Measurements from ENCODE around the gene SLC6A11.
A peak's percentile ranks its signal among the peaks of the same experiment; 100 is the strongest.

SLC6A11 gene

DNA sequence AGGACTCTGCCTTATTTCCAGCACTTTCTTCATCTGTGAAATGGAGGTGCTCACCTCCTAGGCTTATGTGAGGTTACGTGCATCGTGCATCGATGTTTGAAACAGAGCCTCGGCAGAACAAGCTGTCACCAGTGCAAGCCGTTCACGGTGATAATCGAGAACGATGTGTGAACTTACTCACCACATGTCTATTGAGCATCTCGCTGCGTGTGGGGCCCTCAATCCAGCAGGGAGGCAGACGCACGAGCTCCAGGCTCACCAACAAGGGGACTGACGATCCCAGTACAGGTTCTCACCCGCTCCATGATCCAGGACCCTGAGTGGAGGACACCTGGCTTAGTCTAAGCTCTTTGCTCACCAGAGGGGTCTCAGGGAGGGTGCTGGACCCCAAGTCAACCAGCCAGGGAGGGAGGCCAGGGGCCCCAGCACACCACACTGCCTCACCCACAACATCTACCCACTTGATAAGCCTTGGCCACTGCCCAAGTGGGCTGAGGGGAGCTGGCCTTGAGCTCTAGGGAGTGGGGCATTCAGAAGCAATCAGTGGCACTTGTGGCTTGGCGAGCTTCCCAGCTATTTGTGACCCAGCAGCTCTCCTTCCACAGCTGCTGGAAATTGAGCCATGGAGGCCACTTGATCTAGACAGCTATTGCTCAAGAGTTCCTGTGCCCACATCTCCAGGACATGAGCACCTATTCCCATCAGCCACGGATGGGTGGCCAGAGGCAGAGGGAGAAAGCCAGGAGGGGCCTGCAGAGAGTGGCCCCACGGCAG, 142.1 kb downstream of the SLC6A11 start:
- no peak for DNase-seq

DNA sequence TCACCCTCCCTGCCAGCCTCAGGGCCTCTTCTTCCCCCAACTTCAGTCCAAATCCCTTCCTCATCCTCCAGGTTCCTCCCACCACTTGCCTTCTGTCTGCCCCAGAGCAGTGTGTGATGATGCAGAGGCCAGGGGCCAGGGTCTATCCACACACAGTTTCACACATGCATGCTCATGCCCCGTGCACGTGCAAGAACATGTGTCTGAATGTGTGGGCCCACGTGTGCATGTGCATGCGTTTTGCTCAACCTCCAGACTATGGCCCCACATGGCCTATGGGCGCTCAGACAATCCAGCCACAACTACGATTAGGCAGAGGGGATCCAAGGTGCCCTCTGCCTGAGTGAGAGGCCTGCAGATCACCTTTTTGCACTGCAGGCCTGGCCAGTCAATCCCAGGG, 144.2 kb downstream of the SLC6A11 start:
- DNase-seq = no peak

DNA sequence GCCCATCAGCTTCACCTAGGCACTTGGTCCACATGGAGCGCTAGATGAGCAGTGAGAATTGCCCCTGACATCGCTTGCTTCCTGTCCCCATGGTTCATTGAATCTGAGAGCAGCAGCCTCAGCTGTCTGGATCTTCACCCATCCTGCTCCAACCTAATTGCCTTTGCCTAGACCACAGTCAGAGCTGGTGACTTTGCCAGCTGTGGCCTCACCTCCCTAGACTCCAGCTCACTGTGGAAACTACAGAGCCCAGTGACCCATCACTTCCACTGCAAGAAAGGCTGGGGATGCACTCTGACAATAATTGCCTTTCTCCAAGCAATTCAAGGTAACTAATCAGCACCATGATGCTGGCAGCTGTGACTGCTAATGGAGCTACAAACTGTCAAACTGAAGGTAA, 145.9 kb downstream of the SLC6A11 start:
- DNase-seq = no peak

DNA sequence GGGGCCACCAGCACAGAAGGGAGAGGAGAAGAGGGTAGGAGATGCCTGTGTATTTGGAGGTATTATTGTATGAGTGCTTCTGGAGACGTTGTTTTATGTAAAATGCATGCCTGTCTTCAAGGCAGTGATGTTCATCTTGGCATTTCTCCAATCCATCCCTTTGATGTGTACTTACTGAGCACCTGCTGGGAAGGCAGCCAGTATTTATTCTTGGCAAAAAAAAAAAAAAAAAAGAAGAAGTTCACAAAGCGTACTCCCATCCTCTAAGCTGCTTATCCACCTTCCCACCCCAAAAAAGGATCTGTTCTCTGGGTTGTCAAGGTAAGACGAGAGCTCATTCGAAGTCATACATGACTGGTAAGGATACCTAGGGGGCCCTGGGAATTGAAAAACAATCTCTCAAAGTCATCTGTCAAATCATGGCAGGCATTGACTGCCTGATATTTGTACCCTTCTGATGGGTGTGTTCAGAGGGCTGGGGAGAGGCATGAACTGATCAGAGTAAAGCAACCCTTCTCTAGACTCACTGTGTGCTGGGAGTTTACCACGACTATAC, 146.5 kb downstream of the SLC6A11 start:
- DNase-seq = no peak

DNA sequence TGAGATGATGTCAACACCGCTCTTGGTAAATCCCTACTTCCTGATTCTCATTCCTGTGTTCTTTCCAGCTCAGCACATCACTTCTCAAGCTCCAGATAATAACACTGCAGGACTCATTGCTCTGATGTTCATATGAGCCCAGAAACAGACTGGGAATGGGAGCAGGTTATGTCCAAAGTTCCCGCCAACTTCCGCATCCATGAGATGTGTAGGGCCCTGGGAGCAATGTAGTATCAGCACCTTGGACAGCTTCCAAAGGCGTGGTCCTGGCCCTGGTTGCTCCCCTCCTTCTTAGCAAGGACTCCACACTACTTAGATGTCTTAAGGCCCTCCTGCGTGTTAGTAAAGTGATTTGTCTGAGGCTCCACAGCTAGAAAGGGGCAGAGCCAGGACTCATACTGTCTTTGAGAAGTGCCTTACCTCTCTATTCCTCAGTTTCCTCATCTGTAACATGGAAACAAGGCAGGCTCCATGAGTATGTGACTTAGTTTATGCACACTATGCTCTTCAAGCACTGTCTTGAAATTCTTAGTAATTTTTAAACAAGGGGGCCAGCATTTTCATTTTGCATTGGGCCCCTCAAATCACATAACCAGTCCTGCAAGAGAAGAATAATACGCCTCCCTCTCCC, 148.6 kb downstream of the SLC6A11 start:
- DNase-seq = no peak

DNA sequence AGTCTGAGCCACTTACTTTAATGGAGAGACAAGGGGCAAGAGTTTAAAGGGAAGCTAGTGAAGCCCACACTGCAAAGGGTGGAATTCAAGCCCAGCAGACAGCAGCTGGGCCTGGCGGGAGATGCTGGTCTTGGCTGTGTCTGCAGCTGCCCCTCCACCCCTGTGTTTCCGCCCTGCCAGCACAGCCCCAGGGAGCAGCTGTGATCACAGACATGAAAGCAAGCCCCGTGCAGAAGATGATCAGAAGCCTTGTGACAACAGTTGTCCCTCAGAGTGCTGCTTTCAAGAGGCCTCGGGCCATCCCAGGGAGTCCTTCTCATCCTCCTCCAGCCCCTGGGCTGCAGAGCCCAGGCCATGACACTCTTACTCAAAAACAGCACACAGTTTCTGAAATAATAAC, 152.4 kb downstream of the SLC6A11 start:
- no peak for DNase-seq

DNA sequence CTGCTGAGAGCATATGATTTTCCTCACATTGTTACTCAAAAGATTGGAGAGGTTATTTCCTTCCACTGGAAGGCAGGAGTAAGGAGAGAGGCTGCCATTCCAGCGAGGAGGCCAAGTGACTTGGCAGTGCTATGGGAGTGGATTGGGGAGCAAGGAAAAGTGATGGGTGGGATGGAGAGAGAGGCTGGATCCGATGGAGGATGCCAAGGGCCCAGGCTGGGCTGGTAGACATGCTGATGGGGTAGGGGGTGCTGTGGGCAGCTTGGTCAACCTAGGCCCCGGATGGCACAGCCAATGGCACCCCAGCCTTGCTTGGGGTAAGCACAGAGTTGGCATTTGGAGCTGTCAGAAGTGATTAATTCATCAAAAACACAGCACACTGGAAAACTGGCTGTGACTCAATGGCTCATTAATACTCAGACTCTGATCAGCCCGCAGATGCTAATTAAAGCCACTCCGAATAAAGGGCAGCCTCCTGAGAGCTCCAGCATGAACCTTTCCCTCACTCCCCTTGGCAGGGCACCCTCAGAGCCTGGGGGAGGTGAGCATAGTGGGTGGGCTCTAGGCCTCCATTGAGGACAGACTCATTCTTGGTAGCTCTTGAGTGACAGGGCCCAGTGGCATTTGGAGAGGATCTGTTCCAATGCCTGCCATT, 154.4 kb downstream of the SLC6A11 start:
- DNase-seq = no peak

DNA sequence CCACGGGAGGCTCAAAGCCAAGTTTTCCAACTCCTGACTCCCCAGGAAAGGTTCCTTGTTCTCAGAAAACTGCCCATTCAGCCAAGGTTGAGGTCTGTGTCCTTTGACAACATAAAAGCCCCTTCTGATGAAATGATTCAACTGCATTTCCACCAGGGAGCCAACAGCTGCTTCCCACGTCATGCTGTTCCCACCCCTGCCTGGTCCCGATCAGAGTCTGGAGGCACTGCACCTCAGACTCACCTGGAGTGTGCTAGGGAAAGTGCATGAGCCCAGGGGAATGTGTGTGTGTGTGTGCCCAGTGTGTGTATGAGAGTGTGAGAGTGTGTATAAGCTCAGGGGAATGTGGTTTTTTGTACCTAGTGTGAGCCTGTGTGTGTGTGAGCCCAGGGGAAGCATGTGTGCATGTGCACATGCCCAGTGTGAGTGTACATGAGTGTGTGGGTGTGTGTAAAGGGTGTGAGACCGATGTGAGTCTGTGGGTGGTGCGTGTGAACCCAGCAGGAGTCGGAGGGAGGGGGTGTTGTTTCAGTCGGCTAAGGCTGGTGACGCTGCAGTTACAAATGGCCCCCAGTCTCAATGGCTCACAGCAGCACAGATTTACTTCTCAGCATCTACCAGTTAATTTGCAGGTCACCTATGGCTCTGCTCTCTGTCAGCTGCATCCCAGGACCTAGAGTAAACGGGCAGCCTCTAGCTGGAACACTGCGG, 156.2 kb downstream of the SLC6A11 start:
- no peak for DNase-seq

DNA sequence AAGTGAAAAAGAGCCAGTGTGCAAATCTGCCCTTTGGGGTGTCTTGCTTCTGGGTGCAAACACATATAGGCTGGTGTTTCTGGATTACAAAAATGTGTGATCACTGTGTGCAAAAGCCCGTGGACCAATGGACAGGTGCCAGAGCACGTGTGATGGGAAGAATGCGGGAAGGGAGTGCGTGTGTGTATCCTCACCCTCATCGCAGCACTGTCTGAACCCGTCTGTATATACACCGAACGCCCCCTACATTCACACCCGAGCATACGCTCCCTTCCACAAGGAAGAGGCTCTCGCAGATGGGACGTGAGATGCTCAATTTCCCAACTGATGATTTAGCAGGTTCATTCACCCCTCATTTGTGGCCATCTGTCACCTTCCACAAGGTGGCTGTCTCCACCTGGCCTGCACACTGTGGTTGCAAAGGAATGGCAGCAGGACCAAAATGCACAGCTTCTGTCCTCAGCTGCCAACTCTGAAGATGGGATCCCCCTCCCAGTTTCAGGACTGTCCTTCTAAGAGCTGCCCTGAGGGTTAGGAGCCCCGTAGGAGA, 157.1 kb downstream of the SLC6A11 start:
- no peak for DNase-seq

DNA sequence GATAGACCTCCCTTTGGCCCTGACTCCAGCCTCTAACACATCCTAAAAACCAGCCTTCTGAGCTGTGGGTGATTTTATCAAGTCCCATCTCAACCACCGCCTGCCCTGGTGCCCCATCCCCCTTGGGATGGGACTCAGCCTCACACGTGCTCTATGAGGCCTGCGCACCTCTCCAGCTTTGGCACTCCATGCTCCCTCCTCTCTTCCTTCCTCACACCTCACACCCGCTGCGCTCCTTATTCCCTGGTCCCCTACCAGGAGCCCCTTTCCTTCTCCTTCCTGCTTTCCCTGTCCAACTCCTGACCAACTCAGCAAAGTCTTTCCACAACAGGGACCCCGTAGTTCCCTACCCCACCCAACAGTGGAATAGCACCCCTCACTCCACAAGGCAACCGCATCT, 158.1 kb downstream of the SLC6A11 start:
- DNase-seq = no peak

DNA sequence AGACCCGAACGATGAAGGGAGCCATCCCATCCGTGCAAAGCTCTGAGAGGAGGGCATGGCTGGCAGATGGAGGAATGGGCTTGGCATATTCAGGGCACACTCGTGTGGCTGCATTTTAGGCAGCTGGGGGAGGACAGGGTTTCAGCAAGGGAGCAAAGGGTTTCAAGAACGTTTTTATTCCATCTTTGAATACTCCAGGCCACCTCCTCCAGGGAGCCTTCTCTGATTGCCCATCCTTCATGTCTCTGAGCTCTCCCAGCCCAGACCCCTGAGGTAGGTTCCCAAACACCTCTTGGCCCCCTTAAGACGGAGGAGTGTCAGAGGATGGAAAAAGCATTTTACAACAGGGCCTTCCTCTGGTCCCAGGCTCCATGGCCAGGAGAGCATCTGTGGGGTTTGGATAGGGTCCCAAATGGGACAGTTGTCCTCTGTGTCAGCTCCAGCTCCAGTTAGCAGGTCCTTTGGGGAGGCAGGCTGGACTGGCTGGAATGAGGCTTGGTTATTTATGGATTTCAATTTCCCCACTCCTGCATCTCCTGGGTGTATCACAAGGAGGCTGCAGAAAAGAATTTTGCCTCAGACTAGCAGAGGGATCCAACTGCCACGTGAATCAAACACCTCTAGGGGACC, 158.8 kb downstream of the SLC6A11 start:
- DNase-seq = no peak

DNA sequence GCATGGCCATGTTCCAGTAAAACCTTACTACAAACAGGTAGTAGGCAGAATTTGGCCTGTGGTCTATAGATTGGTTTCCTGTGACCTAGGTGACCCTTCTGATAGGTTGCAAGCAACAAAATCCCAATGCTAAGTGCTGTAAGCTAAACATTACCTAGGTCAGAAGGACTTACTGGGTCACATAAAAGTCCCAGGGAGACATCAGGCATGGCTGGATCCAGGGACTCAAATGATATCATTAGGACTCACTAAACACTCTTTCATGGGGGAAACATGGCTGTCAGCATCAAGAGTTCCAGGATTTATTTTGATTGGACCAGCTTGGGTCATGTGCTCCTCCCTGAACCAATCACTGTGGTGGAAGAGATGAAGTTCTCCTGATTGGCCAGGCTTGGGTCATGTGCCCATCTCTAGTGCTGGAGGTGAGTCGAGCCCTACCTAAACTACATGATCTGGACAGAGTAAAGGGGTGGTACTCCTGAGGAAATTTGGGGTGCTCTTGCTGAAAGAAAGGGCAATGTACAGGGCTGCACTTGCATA, 159.7 kb downstream of the SLC6A11 start:
- DNase-seq = no peak

DNA sequence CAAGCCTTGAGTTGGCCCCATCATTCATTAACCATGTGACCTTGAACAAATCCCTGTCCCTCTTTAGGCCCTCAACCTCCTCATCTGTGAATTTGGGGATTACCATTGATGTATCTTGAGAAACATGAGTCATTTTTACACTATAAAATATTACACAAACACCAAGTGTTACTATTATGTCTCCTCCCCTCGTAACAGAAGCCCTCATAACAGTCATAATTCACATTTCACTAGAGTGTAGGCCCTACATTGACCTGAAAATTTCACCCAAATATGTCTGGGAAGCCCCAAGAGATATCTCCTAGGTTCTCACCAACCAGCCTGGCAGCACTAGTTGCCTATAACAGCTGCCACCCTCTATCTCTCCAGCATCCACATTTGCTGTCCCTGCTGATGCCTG, 160.7 kb downstream of the SLC6A11 start:
- DNase-seq = no peak

DNA sequence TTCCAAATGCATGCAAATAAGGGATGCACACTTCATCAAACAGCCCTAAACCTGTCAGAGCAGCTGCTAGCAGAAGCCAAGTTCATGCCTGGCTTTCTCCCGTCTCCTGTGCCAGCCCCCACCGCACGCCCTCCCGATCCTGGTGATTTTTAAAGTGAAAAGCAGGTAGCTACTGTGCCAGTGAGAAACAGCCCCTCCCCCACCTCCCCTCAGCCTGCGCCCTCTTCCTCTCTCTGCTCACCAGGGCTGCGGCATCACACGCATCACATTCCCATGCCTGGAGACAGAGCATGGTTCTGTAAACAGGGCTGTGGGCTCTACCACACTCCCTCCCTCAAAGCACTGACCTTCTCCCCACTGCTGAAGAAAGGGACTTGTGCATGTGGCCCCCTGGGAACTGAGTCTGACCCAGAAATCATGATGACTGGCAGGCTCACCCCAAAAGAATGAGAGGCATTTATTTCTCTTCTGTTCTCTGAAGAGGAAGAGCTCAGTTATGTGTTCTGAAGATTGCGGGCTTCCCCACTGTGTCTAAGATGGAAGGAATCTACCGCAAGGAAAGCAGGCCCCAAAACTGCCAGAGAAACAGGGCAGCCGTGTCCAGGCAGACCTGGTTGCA, 162.0 kb downstream of the SLC6A11 start:
- no peak for DNase-seq

DNA sequence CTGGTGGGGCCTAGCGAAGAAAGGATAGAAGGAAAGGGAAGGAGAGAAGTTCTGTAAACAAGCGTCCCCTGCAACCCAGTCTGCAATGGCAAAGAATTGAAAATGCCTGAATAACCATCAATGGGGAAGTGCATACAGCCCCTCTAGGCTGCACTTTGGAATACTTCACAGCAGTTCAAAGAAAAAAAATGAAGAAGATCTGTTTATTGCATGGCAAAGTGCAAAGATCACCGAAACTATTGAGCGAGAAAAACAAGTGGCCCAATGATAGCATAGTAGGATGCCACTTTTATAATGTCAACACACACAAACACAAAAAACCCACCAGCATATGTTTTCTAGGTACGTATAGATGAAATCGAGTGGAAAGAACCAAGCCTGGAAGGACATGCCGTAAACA, 162.9 kb downstream of the SLC6A11 start:
- no peak for DNase-seq

DNA sequence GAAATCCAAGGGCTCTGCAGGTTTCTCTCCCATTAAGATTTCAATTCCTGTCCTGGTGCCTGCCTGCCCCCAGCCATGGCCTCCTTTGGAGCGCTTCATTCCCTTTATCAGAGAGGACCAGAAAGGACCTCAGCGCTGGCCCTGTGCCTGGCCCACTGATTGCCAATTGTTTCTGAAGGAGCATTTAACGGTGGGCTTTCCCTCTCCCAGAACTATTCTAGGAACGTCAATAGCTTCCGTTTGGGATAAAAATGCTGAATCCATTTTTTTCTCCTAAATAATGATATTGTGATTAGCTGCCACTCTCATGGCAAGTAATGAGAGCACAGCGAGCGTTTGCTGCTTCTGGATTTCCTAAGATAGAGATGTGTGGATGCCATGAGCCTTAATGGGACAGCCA, 164.3 kb downstream of the SLC6A11 start:
- no peak for DNase-seq

DNA sequence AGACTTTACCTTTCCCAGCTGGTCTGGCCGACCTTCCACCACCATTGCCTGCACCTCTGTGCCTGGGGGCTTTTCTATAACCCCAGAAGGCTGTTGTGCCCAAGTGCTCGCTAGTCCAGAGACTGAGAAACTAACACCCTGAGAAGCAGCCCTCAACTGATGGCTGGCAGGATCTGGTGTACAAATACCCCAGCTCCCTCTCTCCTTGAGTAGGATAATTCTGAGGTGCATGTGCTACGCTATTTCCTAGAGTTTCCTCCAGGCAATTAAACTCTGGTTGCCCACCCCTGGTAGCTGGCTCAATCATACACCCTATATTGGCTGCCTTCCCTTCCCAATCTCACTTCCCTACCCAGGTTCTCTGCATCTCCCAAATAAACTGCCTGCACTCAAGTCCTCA, 165.0 kb downstream of the SLC6A11 start:
- DNase-seq = no peak

DNA sequence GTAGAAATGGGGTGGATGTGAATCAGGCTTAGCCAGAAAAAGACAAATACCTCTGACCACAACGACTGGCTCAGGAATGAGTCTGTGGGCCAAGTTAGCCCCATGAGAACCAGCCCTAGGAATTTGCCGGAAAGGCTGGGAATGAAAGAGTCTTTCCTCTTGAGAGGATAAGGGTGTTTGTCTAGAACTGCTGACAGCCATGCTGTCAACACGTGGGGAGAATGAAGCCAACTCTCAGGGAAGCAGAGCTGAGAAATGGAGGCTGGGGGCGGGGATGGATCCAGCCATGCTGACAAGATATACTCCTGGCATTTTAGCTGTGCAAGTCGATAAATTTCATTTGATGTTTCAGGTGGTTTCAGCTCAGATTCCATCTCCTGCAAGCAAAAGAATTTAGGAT, 165.9 kb downstream of the SLC6A11 start:
- DNase-seq = no peak

DNA sequence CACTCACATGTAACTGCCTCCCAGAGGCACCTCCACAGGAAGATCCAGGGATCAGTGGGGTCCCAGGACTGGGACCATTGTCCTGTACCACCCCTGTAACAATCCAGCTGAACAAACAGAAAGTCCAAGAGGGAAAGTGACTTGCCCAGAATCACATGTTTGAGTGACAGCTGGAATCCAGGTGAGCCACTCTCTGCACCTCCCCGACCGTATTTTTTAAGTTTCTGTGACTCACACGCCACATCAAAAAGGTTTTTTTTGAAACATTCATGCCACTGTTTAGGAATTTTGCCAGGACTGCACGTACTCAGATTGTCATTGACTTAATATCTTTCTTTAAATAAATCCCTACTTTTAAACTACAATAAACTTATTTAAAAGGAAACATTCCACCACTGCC, 166.8 kb downstream of the SLC6A11 start:
- no peak for DNase-seq

DNA sequence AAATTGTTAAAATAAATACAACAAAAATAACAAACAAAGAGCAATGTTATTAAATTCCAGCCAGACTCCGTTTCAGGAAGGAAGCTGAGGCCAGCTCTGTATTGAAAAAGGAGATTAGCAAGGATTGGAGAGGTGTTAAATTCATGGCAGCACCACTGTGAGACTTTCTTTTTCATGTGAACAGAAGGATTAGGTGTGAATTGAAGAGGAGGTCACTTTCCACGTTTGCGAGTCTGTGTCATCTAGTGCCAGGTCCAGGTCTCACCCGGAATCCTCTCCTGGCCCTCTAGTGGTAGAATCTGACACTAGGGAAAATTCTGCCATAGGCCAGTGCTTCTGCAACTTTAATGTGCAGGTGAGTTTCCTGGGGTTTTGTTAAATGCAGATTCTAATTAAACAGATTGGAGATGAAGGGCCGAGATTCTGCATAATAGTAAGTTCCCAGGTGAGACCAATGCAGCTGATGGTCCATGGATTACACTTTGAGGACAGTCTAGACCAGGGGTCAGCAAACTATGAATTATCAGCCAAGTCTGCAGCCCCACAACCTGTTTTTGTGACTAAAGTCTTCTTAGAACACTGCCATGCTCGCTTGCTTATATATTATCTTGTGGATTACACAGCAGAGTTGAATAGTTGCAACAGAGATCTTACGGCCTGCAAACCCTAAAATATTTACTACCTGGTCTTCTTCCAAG, 167.3 kb downstream of the SLC6A11 start:
- DNase-seq = peak; percentile 19

DNA sequence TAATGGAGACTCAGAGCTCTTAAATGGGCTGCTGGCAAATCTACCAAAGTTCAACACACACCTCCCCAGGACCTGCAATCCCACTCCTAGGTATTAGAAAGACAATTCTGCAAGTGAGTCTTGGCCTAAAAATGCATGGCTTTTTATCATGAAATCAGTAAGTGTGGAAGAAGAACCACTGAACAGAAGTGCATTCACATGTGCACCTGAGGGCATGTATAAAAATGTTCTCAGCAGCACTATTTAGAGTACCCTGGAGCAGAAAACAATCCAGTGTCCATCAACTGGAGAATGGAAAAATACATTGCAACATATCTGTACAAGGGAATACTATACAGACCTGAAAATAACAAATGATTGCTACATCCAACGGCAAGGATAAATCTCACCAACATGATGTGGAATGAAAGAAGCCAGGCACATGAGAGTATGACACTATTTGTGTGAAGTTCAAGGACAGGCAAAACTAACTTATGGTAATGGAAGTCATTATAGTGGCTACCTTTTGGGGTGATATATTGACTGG, 168.4 kb downstream of the SLC6A11 start:
- DNase-seq = no peak
